H1 (cell line): ENCODE data around the gene CPED1. TPM values are rescaled to one million over a fixed set of nuclear protein-coding genes. Genes with fewer than 3 reads are reported as not detected.
"Not testable (repeated sequence)": the region's sequence is repeated elsewhere in the genome, so short reads cannot be mapped to it uniquely, and the experiment has no call there.

ENCODE experiments used
- CTCF ChIA-PET: fragments of 300-600 bp; sonication (Branson Sonifier 250); formaldehyde crosslinking; loops from one replicate; lab custom pipeline; 2021; ENCODE audit not compliant: partially characterized antibody; lab: Charles Lee
- POLR2A ChIA-PET: fragments of 300-600 bp; sonication (Branson Sonifier 250); formaldehyde crosslinking; loops from one replicate; lab custom pipeline; 2021; ENCODE audit warnings: inconsistent platforms; ENCODE audit not compliant: partially characterized antibody; lab: Charles Lee
- DNase-seq, 2 experiments: peaks; one replicate each; pipeline versions ENCODE4 v3.0.0 to v3.0.0-alpha.2; 2010 to 2022; ENCODE audit warnings: low spot score in 2 of 2, low read depth in 1 of 2, mixed read lengths in 1 of 2
- FAIRE-seq: peaks from 2 replicates; lab custom pipeline; 2011; peaks lifted over from hg19 to GRCh38; lab: Jason Lieb, UNC
- H2AFZ ChIP-seq: 2 replicates; pipeline ENCODE4 v1.8.1; 2012; ENCODE audit warnings: low read length, inconsistent platforms
- H2AK5ac ChIP-seq: 2 replicates; pipeline ENCODE4 v1.6.1; 2013; ENCODE audit warnings: low read depth, low read length
- H2BK120ac ChIP-seq: replicated peaks from 2 replicates; pipeline ENCODE3; 2013; ENCODE audit warnings: low read depth, low read length, inconsistent platforms
- H2BK12ac ChIP-seq: 2 replicates; pipeline ENCODE4 v1.6.1; 2013; ENCODE audit warnings: low read depth, low read length
- H2BK15ac ChIP-seq: 2 replicates; pipeline ENCODE4 v1.6.1; 2013; ENCODE audit warnings: low read length
- H2BK20ac ChIP-seq: 2 replicates; pipeline ENCODE4 v1.6.1; 2013; ENCODE audit warnings: low read length
- H2BK5ac ChIP-seq: 2 replicates; pipeline ENCODE4 v1.6.1; 2013; ENCODE audit warnings: low read depth, low read length
- H3K14ac ChIP-seq: 2 replicates; pipeline ENCODE4 v1.6.1; 2013; ENCODE audit warnings: inconsistent platforms; ENCODE audit not compliant: insufficient read length
- H3K18ac ChIP-seq: 2 replicates; pipeline ENCODE4 v1.6.1; 2013; ENCODE audit warnings: low read length; ENCODE audit errors: extremely low read depth
- H3K23ac ChIP-seq: 2 replicates; pipeline ENCODE4 v1.6.1; 2013; ENCODE audit warnings: inconsistent platforms; ENCODE audit not compliant: insufficient read length
- H3K23me2 ChIP-seq: 2 replicates; pipeline ENCODE4 v1.6.1; 2013; ENCODE audit warnings: low read depth, low read length
- H3K27ac ChIP-seq: 2 replicates; pipeline ENCODE4 v1.6.1; 2011; ENCODE audit warnings: low read depth, low read length, inconsistent platforms
- H3K27me3 ChIP-seq, 4 experiments: replicated peaks in 1 of 4; 1 replicate in 1 of 4; 2 replicates in 3 of 4; pipeline versions ENCODE4 v1.6.1 to v1.8.1; 2011 to 2013; ENCODE audit warnings: low read length in 3 of 4, mild to moderate bottlenecking in 3 of 4, inconsistent platforms in 2 of 4, mixed read lengths in 2 of 4, moderate library complexity in 1 of 4; ENCODE audit not compliant: control insufficient read depth in 3 of 4, insufficient read depth in 3 of 4; ENCODE audit errors: extremely low read depth in 1 of 4
- H3K36me3 ChIP-seq, 4 experiments: 2 replicates each; pipeline versions ENCODE4 v1.6.1 to v1.8.1; 2011 to 2013; ENCODE audit warnings: mild to moderate bottlenecking in 4 of 4, low read length in 3 of 4, moderate library complexity in 2 of 4, control low read depth in 1 of 4, inconsistent platforms in 1 of 4; ENCODE audit not compliant: insufficient read depth in 4 of 4, control insufficient read depth in 2 of 4
- H3K4ac ChIP-seq: replicated peaks from 2 replicates; pipeline ENCODE3; 2013; ENCODE audit warnings: low read length, low read depth, mixed read lengths, inconsistent platforms; ENCODE audit not compliant: insufficient read length
- H3K4me1 ChIP-seq, 4 experiments: replicated peaks in 1 of 4; 1 replicate in 1 of 4; 2 replicates in 3 of 4; pipeline versions ENCODE4 v1.6.1 to v1.8.1; 2011 to 2013; ENCODE audit warnings: low read length in 3 of 4, inconsistent platforms in 2 of 4, mixed read lengths in 1 of 4; ENCODE audit not compliant: insufficient read depth in 4 of 4, control insufficient read depth in 3 of 4
- H3K4me2 ChIP-seq, 2 experiments: 2 replicates each; pipeline versions ENCODE4 v1.6.1 to v1.8.1; 2011 to 2013; ENCODE audit warnings: low read depth in 2 of 2, low read length in 2 of 2, control low read depth in 1 of 2, inconsistent platforms in 1 of 2, mild to moderate bottlenecking in 1 of 2; ENCODE audit not compliant: insufficient read depth in 1 of 2
- H3K4me3 ChIP-seq, 4 experiments: fragments of 200-600, 300-600 bp in 1 of 4; sonication (generic), shearing (Covaris generic), sonication (Bioruptor Twin) in 1 of 4; 2 replicates each; pipeline versions ENCODE4 v1.5.1 to v1.8.1; 2011 to 2016; ENCODE audit warnings: low read length in 4 of 4, low read depth in 3 of 4, control low read depth in 2 of 4, inconsistent platforms in 2 of 4, mild to moderate bottlenecking in 2 of 4, mixed read lengths in 1 of 4, moderate library complexity in 1 of 4; ENCODE audit not compliant: insufficient read depth in 2 of 4; ENCODE audit errors: extremely low read depth in 1 of 4
- H3K56ac ChIP-seq: replicated peaks from 2 replicates; pipeline ENCODE3; 2013; ENCODE audit warnings: low read depth, mild to moderate bottlenecking, mixed read lengths, low read length, inconsistent platforms; ENCODE audit not compliant: insufficient read length
- H3K79me1 ChIP-seq: 2 replicates; pipeline ENCODE4 v1.6.1; 2013; ENCODE audit warnings: low read depth, low read length, control low read depth
- H3K79me2 ChIP-seq, 2 experiments: 2 replicates each; pipeline versions ENCODE4 v1.6.1 to v1.8.1; 2012 to 2013; ENCODE audit warnings: low read length in 2 of 2, mild to moderate bottlenecking in 2 of 2, inconsistent platforms in 1 of 2; ENCODE audit not compliant: insufficient read depth in 2 of 2, control insufficient read depth in 1 of 2
- H3K9ac ChIP-seq, 4 experiments: replicated peaks in 1 of 4; 1 replicate in 1 of 4; 2 replicates in 3 of 4; pipeline versions ENCODE4 v1.6.1 to v1.8.1; 2011 to 2013; ENCODE audit warnings: low read depth in 3 of 4, low read length in 3 of 4, control low read depth in 2 of 4, mild to moderate bottlenecking in 2 of 4, moderate library complexity in 2 of 4, inconsistent platforms in 1 of 4; ENCODE audit errors: extremely low read depth in 1 of 4
- H3K9me3 ChIP-seq, 2 experiments: 2 replicates each; pipeline versions ENCODE4 v1.6.1 to v1.8.1; 2012 to 2013; ENCODE audit warnings: mild to moderate bottlenecking in 2 of 2, moderate library complexity in 2 of 2, control low read depth in 1 of 2, inconsistent platforms in 1 of 2, low read depth in 1 of 2, low read length in 1 of 2, mixed read lengths in 1 of 2; ENCODE audit not compliant: insufficient read depth in 2 of 2
- H4K20me1 ChIP-seq, 2 experiments: replicated peaks in 1 of 2; 2 replicates each; pipeline versions ENCODE3 to v1.8.1; 2011 to 2013; ENCODE audit warnings: inconsistent platforms in 2 of 2, low read length in 2 of 2, mild to moderate bottlenecking in 1 of 2; ENCODE audit not compliant: insufficient read depth in 2 of 2, control insufficient read depth in 1 of 2
- H4K5ac ChIP-seq: 2 replicates; pipeline ENCODE4 v1.6.1; 2013; ENCODE audit warnings: low read length, low read depth, mixed read lengths, inconsistent platforms; ENCODE audit not compliant: insufficient read length
- H4K8ac ChIP-seq: 2 replicates; pipeline ENCODE4 v1.8.0; 2013; ENCODE audit warnings: mild to moderate bottlenecking, moderate library complexity, low read length, inconsistent platforms; ENCODE audit not compliant: insufficient read depth; ENCODE audit errors: extremely low read depth
- H4K91ac ChIP-seq: replicated peaks from 2 replicates; pipeline ENCODE3; 2013; ENCODE audit warnings: low read length, mixed read lengths, inconsistent platforms; ENCODE audit not compliant: insufficient read length
- CHD2 ChIP-seq: IDR thresholded peaks from 2 replicates; pipeline ENCODE4 v1.6.1; 2012; ENCODE audit warnings: low read length, improper control_type of control experiment
- JUN ChIP-seq: IDR thresholded peaks from 2 replicates; pipeline ENCODE4 v1.6.1; 2011; ENCODE audit warnings: low read depth, mild to moderate bottlenecking, improper control_type of control experiment, low read length
- POU5F1 ChIP-seq: IDR thresholded peaks from 2 replicates; pipeline ENCODE4 v1.6.1; 2011; ENCODE audit warnings: low read depth, mild to moderate bottlenecking, low read length, moderate library complexity
- WGBS, 2 experiments: shearing (Covaris generic) in 1 of 2; methylation state at CpG; one replicate each; pipeline versions ENCODE4 v1.1.6 to v1.1.7; 2013 to 2015; ENCODE audit warnings: low lambda C conversion rate in 2 of 2, mixed read lengths in 2 of 2, inconsistent platforms in 1 of 2, low coverage in 1 of 2, missing lambda C conversion rate in 1 of 2; ENCODE audit not compliant: insufficient replicate concordance in 2 of 2, insufficient coverage in 1 of 2, insufficient read length in 1 of 2; ENCODE audit errors: extremely low coverage in 1 of 2, missing lambda C conversion rate in 1 of 2; 5-methylcytosine and 5-hydroxymethylcytosine counted together
- polyA plus RNA-seq, 7 experiments: library from polyadenylated mRNA; depleted of rRNA in 3 of 7; stranded (reverse) in 5 of 7; unstranded in 2 of 7; fragments of >200 nt in 5 of 7; fragments of 200-250 nt in 2 of 7; gene quantifications; 1 replicate in 5 of 7; 2 replicates in 1 of 7; 4 replicates in 1 of 7; pipeline versions ENCODE4 v1.2.1 to v1.2.3, GENCODE V29; 2011 to 2013; ENCODE audit warnings: missing spikeins in 2 of 7, mixed read lengths in 2 of 7
- total RNA-seq: library from RNA; stranded (reverse); fragmentation: NEBNext Ultra II Directional; extraction: Animal tissue kit (Norgen Biotek cat#: 25700); gene quantifications from 2 replicates; pipeline ENCODE4 v1.2.1, GENCODE V29; 2021

The CPED1 gene
- total and polyA plus RNA-seq, 2 of the 8 experiments (the other 6 are each of a cell fraction or from before 2014, with no cell fraction given) = 0.08 to 0.39 TPM

GRCh38 chr7:121062671-121063279 is 74.3 kb downstream of the CPED1 start (continued):
- TF ChIP-seq JUN (no peak), POU5F1 (no peak), CHD2 (no peak)

GRCh38 chr7:121067717-121068116 is 79.2 kb downstream of the CPED1 start:
- CTCF ChIA-PET, POLR2A ChIA-PET: not testable (repeated sequence)

More at GRCh38 chr7:121067717-121068116, 79.2 kb downstream of the CPED1 start:
- not testable (repeated sequence) for H3K4me3 ChIP-seq, H3K36me3 ChIP-seq, H2AK5ac ChIP-seq, H2AFZ ChIP-seq, H3K27me3 ChIP-seq, H2BK12ac ChIP-seq, H3K79me2 ChIP-seq, H3K9me3 ChIP-seq, H3K23ac ChIP-seq, H4K5ac ChIP-seq, H2BK120ac ChIP-seq, H4K8ac ChIP-seq, DNase-seq, H3K18ac ChIP-seq, H3K9ac ChIP-seq, H3K79me1 ChIP-seq, H3K27ac ChIP-seq, H4K91ac ChIP-seq, H3K23me2 ChIP-seq, H3K14ac ChIP-seq, H4K20me1 ChIP-seq, FAIRE-seq, H2BK15ac ChIP-seq, H3K4me1 ChIP-seq, H2BK20ac ChIP-seq, H3K56ac ChIP-seq, H3K4me2 ChIP-seq, H3K4ac ChIP-seq, H2BK5ac ChIP-seq
- 90% methylated on average over 2 of the region's 2 CpGs; no CpG with 5 or more reads in 1 of the 2 experiments for WGBS, 2 experiments
